T-helper 22 cell (primary cell): Measurements from ENCODE around the gene IL10.
"Not testable (repeated sequence)": the region's sequence is repeated elsewhere in the genome, so short reads cannot be mapped to it uniquely, and the experiment has no call there.

Experiments
- DNase-seq: peaks from one replicate; pipeline ENCODE4 v3.0.0-alpha.2; 2020; ENCODE audit warnings: low read depth

Gene IL10

DNA sequence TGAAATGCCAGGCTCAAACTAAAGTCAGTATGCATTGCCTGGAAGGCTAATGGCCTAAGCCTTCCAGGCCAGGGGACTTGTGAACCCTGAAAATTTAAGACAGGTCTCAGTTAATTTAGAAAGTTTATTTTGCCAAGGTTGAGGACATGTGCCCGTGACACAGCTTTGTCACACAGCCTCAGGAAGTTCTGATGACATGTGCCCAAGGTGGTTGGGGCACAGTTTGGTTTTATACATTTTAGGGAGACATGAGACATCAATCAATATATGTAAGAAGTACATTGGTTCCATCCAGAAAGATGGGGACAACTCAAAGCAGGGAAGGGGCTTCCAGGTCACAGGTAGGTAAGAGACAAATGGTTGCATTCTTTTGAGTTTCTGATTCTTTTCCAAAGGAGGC lies 6.5 kb downstream of the IL10 start:
- DNase-seq, result not testable (repeated sequence)

- DNase-seq, result not testable (repeated sequence)
These were observed 9.4 kb downstream of the IL10 start for GRCh38 chr1:206762741-206763364.

DNA sequence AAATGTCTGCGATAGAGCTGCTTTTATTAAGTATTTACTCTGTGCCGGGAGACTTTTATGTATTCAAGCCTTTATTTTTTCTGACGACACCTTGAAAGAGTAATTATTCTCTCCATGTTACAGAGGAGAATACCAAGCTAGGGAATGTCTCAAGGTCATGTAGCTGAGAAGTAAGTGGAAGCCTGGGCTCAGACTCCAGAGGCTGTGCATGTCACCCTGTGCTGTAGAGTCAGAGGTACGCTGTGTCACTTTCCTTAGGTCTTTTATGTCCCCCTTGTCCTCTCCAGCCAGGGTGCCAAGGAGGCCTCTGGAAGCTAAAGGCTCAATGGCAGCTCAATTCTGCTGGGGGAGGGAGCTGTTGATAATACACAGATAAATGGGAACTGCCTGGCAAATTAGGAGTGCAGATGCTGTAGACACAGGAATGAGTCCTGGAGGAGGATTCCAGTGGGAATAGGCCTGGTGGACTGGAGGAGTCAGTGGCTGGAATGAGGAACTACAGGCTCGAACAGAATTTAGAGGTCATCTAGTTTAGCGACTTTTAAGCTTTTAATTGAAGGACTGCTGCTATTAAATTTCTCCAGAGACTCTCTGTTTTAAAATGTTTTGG lies 11.0 kb downstream of the IL10 start:
- DNase-seq, result no peak

DNA sequence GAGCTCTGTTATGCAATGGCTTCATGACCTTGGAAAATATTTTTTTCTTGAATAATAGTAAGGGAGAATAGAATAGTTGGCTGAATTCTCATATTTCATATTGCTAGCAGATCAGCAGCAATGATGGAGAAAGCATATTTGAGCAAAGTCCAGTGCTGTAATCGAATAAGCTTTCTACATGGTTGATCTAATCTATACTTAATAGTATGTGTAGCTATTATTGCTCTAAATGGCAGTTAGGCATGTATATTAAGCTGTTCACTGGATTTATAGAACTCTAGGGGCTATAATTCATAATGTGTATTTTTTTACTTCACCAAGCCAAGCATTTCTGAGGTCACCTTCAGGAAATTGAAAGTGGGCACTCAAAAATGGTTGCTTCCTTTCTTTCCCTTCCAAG lies 11.7 kb downstream of the IL10 start:
- no peak for DNase-seq

- no peak for DNase-seq
These were observed 14.6 kb downstream of the IL10 start for GRCh38 chr1:206757524-206758266.

DNA sequence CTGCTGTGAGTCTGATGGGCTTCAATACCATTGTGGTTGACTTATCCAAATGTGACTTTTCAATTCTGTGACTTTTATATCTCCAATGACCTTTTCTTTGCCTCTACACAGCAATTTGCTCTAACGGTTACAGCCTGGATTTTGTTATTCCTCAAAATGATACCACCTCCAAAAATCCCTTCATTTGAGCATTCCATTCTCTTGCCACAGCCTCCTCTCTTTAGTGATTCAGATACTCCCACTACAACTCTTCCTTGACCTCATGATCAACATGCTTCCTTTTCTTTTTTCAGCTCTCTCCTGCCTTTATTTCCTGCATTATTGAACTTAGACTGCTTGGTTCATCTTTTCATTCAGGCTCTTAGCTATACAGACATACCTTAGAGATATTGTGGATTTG lies 18.3 kb downstream of the IL10 start:
- no peak for DNase-seq

DNA sequence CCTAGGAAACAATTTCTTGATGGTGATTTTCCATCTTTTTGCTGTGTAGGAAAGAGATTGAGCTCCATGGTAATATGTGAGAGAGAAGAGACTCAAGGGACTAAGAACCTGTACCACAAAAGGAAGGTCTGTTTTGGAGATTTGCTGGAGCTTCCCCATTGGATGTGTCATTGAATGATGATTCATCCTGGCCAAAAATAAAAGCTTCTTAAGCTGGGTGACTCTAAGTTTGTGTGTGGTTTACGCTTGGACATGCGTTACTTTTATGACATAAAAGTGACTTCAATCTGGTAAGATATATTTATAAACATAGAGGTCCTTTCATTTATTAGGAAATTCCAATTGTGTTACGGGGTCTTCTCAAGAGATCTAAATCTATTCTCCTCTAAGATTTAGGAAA lies 19.2 kb downstream of the IL10 start:
- DNase-seq, result no peak

GRCh38 chr1:206752481-206752880 lies 19.8 kb downstream of the IL10 start:
- DNase-seq, result no peak

DNA sequence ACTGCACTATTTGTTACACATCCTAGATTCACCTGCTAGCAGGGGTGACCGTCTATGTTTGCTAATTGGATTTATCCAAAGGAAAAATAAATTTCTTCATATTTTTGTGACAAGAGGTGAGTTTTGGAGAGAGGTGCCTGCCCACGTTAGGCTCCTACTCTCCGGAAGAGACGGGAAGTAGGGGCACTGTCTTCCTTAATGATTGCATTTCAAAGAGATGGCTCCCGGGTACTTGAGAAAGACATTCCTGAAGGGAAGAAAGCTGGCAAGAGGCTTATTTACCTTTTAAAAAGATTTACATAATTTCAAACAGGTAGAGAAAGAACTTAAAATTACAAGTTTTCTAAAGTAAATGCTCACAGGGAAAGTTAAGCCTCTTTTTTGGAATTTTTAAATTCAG lies 20.4 kb downstream of the IL10 start:
- no peak for DNase-seq

- DNase-seq, result no peak
These were observed 23.8 kb downstream of the IL10 start for GRCh38 chr1:206748348-206749030.

GRCh38 chr1:206745301-206745700 lies 27.0 kb downstream of the IL10 start:
- DNase-seq, result no peak

DNA sequence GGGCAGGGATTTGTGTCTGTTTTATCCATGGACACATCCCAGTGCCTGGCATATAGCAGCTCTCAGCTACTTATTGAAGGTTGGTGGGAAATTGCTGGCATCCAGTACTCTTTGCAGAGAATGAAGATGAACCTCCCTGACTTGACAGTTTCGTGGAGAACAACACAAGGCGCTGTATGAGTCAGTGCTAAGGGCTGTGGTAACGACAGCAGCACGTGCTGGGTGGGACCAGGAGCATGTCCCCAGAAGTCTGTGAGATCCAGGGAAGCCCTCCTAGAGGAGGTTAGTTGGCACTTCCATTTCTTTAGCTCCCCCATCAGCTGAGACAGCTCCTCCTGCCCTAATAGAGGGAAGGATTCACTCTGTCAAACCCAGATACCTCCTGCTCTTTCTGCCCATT lies 27.6 kb downstream of the IL10 start:
- DNase-seq, result no peak

DNA sequence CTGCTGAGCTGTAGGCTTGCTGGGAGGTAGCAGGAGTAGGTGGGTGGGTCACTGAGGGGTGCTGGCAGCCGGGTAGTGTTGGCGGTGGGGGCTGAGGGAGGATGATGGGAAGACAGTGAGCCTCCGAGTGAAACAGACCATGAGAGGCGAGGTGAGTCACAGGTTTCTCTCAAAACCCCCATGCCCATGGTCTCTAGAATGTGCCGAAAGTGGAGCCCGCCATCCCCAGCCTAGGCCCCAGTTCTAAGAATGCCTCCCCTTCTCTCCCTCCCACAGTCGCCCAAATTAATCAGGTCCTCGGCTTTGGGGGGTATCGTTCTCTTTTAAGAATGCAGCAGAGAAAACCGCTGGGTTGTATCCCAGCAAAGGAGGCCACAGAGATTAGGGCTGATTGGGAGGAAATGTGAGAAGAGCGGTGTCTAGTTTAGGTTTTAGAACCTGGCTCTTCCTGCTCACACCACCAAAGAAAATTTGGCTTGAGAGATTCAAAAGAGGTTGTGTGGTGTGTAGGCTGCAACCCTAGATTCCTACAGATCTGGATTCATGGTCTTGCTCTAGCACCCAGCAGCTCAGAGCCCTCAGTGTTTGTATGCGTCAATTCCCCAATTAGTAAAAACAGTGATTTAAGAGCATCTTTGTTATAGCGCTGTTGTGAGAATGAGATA lies 29.4 kb downstream of the IL10 start:
- no peak for DNase-seq

DNA sequence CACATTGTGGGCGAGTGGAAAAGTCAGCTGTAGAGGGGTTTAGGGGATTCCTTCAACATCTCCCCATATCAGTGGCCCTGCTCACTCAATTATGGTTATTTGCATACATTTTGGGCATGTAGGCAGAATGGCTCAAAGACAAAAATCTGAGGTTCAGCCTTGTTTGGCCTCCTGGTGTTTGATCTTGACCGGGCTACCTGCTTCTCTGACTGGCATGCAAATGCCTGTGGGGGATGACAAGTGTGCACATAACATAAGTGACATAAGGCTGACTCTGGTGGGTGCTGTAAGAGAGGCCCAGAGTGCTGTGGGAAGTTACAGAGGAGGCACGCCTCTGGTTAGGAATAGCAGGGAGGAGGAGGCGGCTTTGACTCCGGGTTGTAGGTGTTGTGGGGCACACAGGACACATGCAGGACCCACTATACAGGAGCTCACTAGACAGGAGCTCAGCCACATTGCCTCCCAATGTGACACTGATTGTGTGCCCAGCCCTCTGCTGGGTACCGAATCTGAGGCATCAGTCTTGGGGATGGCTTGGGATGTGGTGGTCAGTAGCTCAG lies 31.1 kb downstream of the IL10 start:
- DNase-seq, result no peak

DNA sequence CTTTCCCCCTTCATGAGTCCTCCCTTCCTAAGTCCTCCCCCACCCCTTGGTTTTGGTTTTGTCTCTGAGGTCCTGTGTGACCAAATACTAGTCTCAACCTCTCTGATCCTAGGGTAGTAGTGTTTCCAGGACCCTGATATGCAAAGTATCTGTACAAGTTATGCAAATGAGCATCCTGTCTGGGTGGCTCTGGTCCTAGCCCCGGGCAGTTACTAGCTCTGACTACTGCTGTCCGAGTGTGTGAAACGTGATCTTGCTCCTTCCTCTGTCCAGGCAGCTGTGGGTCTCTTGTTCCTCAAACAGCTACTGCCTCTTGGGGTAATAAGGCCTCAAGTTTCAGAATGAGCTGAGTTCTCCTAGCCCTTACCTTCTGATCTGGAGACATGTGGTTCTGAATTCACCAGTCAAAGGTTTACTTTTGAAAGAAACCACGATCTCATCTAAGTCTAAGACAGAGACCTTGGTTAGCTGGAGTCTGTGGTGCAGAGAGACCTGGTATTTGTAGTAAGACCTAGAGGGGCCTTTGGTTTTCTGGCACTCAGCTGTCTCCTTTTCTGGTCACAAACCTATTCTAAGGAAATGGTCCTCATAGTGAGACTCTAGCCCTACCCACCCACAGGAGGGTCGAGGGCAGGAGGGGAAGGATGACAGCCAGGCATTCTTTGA lies 32.8 kb downstream of the IL10 start:
- no peak for DNase-seq

GRCh38 chr1:206738370-206739366 lies 33.6 kb downstream of the IL10 start:
- no peak for DNase-seq

GRCh38 chr1:206737729-206738201 lies 34.5 kb downstream of the IL10 start:
- no peak for DNase-seq

DNA sequence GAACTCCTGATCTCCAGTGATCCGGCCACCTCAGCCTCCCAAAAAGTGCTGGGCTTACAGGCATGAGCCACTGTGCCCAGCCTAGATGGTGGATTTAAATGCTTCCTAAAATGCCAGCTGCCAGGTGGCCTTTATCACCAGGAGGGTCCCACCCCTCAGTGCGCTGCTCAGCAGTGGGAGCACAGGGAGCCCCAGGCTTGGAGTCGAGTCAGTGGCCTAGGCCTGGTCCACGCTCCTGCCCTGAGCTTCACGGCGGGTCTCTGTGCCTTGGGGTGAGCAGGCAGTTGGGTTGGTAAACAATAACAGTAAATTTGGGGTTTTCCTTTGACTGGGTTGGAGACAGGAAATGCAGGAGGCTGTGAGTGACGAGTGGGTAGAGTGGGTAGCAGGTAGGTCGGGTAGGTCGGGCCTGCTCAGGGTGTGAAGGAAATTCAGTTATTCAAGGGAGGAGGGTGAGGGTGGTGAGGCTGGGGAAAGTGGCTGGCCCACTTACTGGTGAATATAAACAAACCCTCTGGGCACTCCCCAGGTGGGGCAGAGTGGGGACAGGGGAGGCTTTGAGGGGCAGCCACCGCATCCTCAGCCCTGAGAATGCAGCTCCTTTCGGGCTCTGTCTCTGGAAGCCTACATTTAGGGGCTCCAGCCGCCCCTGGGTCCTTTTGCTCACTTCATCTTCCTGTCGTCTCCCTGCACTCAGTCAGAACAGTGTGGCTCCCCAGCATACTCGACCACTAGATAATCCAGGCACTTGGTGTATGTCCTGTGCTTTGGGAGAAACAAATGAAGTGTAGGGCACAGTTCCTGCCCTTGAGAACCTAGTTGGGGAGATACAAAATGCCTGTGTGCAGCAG lies 35.2 kb downstream of the IL10 start:
- peak; percentile 52 for DNase-seq

GRCh38 chr1:206735553-206736031 lies 36.7 kb downstream of the IL10 start:
- no peak for DNase-seq
